ENCODE results near the gene PHKG1.

- TF ChIP-seq CTCF (IDR thresholded peaks at IDR 0.05) (no peak), POLR2A (IDR thresholded peaks at IDR 0.05) (no peak), POLR2AphosphoS5 (IDR thresholded peaks at IDR 0.05) (no peak)
These were observed 12.8 kb upstream of the PHKG1 start for GRCh38 chr7:56105508-56105907.

Data from breast epithelium (tissue), 3 donors.